Measurements from ENCODE around the gene SLC25A21.

SLC25A21 gene

GRCh38 chr14:36955376-36955775 lies 217.0 kb downstream of the SLC25A21 start:
- no peak overlapping the region for H3K4me3 ChIP-seq (ENCODE audit: low read depth, low read length)
- no peak for DNase-seq (ENCODE audit: low read depth, low spot score)
- in situ Hi-C loops (cut with HindIII; ENCODE audit: low sequenced_read_pairs) = no loop called here
- TF ChIP-seq CTCF (IDR thresholded peaks at IDR 0.05; ENCODE audit: low read depth, low read length) = no peak

GRCh38 chr14:36952689-36953088 lies 219.7 kb downstream of the SLC25A21 start:
- TF ChIP-seq CTCF (IDR thresholded peaks at IDR 0.05; ENCODE audit: low read depth, low read length) = no peak

GRCh38 chr14:36951380-36951911 lies 221.0 kb downstream of the SLC25A21 start:
- in situ Hi-C loops (cut with HindIII; ENCODE audit: low sequenced_read_pairs) = no loop called here
- TF ChIP-seq CTCF (IDR thresholded peaks at IDR 0.05; ENCODE audit: low read depth, low read length) = no peak
- no peak for DNase-seq (ENCODE audit: low read depth, low spot score)
- H3K4me3 ChIP-seq (ENCODE audit: low read depth, low read length) = no peak overlapping the region

More at GRCh38 chr14:36952689-36953088, 219.7 kb downstream of the SLC25A21 start:
- H3K4me3 ChIP-seq (ENCODE audit: low read depth, low read length) = no peak overlapping the region
- in situ Hi-C loops (cut with HindIII; ENCODE audit: low sequenced_read_pairs) = no loop called here
- peak; percentile 34 for DNase-seq (ENCODE audit: low read depth, low spot score)

DNA sequence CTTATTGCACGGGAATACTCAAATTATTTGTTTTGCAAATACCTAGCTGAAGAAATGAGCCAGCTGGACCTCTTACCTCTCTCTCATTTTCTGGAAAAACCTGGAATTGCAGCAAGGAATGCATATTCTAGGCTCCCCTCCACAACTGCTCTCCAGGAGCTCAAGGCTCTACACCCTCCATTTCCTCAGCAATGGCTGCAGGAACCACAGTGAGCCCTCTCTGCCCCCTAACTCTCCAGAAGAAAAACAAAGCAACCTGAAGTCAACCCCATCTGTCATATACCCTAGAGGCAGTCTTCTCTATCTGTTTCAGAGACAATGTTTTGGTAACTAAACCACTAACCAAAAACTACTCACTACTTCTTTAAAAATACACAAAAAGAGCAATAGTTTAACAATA lies 221.6 kb downstream of the SLC25A21 start:
- in situ Hi-C loops (cut with HindIII; ENCODE audit: low sequenced_read_pairs) = no loop called here
- DNase-seq (ENCODE audit: low read depth, low spot score) = no peak
- no peak overlapping the region for H3K4me3 ChIP-seq (ENCODE audit: low read depth, low read length)
- no peak for TF ChIP-seq CTCF (IDR thresholded peaks at IDR 0.05; ENCODE audit: low read depth, low read length)

DNA sequence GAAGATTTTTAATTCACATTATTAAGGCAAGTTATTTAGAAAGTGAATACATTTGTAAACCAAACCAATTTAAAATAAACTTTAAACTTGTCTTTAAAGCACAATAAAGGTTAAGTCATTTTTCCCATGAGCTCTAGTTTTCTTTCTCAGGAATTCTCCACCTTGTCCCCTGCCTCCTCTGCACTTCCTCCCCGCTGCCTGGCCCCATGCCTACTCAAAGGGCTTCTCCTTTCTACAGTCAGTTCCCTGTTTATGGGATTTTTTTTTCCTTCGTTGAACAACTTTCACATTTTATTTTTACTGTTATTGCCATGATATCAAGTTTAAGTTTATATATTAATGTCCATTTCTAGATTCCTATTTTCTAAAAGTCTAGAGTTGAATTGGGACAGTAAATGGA lies 223.0 kb downstream of the SLC25A21 start:
- H3K4me3 ChIP-seq (ENCODE audit: low read depth, low read length) = no peak overlapping the region

GRCh38 chr14:36948157-36948859 lies 224.1 kb downstream of the SLC25A21 start:
- no peak for TF ChIP-seq CTCF (IDR thresholded peaks at IDR 0.05; ENCODE audit: low read depth, low read length)
- H3K4me3 ChIP-seq (ENCODE audit: low read depth, low read length) = no peak overlapping the region
- in situ Hi-C loops (cut with HindIII; ENCODE audit: low sequenced_read_pairs) = no loop called here
- no peak for DNase-seq (ENCODE audit: low read depth, low spot score)

More for the DNA sequence above, 223.0 kb downstream of the SLC25A21 start:
- in situ Hi-C loops (cut with HindIII; ENCODE audit: low sequenced_read_pairs) = no loop called here
- no peak for DNase-seq (ENCODE audit: low read depth, low spot score)
- no peak for TF ChIP-seq CTCF (IDR thresholded peaks at IDR 0.05; ENCODE audit: low read depth, low read length)
